NOMO-1 treated with DMSO at 0.1 percent for 48 hours (cell line): ENCODE measurements around the gene LY6G5B.

Experiments
- DNase-seq: peaks from one replicate; lab custom pipeline; 2025; ENCODE audit not compliant: unreplicated experiment; lab: John Stamatoyannopoulos, UW

LY6G5B gene

DNA sequence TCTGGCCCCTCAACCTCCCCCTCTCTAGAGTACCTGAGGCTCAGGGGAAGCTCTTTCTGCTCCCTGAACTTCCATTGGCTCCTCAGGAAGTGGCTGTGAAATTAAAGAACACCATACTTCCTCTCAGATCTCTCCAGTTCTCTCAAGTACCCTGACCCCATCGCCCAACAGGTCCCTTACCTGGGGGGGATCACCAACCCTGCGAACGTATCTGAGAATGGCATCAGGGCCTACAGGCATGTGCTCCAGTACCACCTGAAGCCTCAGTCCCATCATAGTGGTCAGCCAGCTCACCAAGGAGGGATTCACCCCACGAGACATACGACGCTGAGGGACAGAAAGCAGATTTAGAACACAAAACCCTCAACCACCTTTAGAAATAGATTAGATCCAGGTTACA is 29.2 kb upstream of the LY6G5B start:
- DNase-seq: no peak

DNA sequence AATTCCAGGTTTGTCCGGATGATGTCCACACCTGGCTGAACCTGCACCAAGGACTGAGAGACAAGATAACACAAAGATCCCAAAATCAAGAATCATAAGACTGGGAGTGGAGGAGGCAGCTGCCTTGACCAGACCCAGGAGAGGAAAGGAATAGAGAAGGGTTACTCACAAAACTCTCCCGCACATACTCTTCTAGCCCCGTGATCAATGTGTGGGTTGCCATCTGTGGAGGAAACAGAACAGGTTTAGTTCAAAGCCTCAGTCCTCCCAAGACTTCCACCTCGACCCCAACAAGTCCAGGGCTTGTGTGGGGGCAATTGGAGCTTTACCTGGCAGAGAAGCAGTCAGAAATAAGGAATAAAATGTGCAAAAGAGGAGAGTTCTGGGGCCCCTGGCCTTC is 28.4 kb upstream of the LY6G5B start:
- no peak for DNase-seq

GRCh38 chr6:31642798-31643570 is 26.8 kb upstream of the LY6G5B start:
- no peak for DNase-seq

DNA sequence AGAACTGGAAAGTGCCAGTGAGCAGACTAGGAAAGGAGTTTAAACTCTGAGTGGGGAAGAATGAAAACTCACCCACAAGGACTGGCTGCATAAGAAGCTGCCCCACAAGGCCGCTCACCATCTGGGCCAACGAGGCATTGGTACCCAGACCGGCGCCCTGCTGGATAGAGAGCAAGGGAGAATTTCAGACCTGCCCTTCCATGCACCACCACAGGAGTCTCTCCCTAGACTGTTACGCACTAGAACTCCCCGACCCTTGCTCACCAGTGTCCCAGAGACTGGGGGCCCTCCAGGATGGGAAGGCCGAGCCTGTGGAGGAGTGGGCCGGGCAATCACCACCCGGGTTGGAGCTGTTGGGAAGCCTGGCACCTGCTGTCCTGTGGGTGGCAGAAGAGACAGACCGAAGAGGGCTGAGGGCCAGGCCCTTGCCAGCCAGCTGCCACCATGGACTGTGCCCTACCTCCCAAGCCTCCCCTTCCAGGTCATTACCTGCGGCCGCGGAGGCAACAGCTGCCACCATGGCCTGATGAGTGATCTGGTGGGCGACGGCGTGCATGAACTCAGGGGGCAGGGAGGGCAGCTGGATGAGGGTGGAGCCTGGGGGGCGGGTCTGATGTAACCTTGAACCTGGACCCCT is 25.8 kb upstream of the LY6G5B start:
- no peak for DNase-seq

DNA sequence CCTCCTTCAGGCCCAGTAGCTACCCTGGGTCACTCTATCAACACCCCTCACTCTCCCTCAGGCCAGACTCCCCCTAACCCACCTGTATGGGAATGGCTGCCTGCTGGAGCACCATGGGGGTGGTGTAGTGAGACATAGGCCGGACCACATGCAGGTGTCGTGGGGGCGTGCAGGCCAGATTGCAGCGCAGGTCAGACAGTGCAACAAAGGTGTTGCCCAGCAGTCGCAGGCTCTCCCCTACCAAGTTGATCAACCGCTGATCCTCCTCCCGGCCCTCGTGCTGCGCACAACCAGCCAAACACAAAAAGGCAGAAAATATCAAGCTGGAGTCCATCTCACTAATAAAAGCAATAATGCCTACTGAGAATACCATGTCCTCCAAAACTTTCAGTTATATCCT is 24.5 kb upstream of the LY6G5B start:
- DNase-seq: no peak

DNA sequence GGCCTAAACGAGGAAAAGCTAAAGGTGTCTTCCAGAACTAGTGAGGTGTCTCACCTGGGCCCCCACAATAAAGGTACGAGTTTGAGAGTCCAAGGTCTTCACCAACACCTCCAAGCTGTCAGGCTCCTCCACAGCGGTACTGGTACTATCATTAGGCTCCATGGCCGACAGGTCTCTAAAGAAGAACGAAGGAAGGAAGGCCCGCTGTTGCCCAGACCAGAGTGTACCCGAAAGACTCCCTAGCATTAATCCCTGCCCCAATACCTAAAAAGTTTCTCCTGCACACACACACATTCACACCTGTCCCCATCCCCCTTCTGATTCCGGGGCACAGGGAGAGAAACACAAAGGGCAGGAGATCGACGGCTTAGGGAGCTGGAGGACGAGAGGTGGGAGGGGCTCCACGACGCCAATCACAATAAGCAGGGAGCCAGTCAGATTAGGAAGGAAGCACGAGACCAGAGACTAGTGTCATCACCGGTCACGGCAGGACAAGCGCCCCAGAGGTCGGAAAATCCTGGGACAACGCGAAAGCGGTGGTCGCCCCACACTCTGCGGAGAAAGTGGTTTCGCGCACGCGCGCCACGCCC is 18.1 kb upstream of the LY6G5B start:
- peak; percentile 81 for DNase-seq

- DNase-seq: peak; percentile 97
Observed at GRCh38 chr6:31652925-31653724, 16.7 kb upstream of the LY6G5B start.

DNA sequence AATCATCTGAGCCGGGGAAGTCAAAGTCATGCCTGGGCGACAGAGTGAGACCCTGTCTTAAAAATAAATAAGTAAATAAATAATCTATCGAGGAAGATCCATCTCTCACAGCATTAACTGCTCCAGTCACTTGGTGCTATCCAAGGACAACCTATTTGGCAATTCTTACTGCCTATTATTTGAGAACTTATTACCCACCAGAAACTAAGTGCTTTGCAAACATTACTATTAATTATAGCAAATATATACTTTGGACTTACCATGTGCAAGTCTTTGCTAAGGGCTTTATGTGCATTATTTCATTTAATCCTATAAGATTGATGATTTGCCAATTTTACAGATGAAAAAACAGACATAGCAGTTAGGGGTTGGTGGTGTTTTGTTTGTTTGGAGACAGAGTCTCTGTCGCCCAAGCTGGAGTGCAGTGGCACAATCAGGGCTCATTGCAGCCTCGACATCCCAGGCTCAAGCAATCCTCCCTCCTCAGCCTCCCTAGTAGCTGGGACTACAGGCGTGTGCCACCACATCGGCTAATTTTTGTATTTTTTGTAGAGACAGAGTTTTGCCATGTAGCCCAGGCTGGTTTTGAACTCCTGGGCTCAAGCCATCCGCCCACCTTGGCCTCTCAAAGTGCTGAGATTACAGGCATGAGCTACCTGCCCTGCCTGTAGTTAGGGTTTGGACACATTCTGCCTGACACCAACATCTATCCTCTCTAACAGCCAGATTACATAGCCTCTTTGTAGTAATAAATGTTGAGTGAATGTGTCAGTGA is 15.0 kb upstream of the LY6G5B start:
- no peak for DNase-seq

GRCh38 chr6:31655349-31656237 is 14.2 kb upstream of the LY6G5B start, which contains the start of gene APOM:
Gene APOM (plus strand): TSS chr6:31655894. CDS start chr6:31655967, 73 bp downstream.
- DNase-seq: no peak

- DNase-seq: no peak
Observed at GRCh38 chr6:31657406-31658157, 12.2 kb upstream of the LY6G5B start.

- no peak for DNase-seq
Observed at GRCh38 chr6:31658158-31658688, 11.6 kb upstream of the LY6G5B start.

DNA sequence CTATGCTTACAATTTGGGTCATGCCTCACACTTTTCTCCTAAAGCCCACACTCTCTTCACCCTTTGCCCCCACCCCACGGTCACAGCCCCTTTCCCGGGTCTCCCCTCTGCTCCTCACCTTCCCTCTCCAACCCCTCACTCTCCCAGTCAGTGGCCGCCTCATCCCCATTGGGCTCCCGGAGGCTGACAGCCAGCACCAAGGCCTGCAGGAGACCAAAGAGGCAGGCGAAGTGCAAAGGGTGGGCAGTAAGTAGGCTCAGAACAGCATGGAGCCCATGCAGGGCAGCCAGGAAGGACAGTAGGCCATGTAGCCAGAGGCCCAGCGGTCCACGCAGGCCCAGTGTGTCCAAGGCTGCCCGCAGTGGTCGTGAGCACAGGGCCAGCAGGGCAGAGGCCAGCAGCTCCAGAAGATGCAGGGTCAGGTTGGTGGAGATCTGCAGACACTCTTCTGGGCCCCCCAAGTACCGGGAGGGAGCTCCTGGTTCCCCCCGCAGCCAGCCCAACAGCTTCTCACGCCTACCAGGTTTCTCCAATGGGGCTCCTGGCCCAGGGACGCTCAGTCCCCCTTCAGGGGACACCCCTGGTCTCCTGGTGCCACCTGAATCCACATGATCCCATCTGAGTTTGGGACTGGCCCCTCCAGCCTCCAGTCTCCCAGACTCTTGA is 10.7 kb upstream of the LY6G5B start:
- no peak for DNase-seq

DNA sequence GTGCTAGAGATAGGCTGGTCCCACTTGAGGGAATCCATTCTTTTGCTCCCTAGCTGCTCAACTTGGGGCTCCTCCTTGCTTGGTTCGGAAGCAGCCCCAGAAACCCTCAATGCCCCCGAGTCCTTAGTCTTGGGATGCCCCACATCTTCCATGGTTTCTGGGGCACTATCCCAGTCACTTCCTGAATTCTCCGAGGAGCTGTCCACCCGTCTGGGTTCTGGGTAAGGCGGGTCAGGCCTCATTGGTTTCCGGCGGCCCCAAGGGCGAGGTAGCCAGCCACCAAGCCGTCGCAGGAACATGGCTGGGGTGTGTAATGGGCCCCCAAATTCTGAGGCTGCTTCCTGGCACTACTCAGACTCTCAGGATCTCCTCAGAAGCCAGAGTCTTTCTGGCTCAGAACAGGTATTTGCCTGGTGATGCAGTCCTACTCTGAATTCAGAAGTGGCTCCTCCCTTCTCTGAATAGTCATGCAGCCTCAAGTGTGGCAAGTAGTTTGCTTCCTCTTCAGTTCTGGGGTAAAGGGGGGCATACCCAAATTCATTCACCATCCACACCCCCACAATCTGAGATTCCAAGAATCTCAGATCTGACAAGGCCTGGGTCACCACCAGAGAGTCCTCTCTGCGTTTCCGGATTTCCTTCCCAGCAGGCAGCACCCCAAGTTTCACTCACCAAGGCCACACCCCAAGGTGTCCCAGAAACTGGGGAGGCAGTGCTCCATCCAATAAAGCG is 10.0 kb upstream of the LY6G5B start:
- DNase-seq: peak; percentile 55

GRCh38 chr6:31660381-31661261 is 9.2 kb upstream of the LY6G5B start, which contains the start of gene C6orf47:
Gene C6orf47 (minus strand): TSS chr6:31660778. CDS start chr6:31659947, 831 bp downstream.
- DNase-seq: peak; percentile 69

- no peak for DNase-seq
Observed at GRCh38 chr6:31661262-31662123, 8.3 kb upstream of the LY6G5B start.
